ENCODE measurements around the gene GPER1.
"Not testable (repeated sequence)": the region's sequence is repeated elsewhere in the genome, so short reads cannot be mapped to it uniquely, and the experiment has no call there.

GPER1 gene

DNA sequence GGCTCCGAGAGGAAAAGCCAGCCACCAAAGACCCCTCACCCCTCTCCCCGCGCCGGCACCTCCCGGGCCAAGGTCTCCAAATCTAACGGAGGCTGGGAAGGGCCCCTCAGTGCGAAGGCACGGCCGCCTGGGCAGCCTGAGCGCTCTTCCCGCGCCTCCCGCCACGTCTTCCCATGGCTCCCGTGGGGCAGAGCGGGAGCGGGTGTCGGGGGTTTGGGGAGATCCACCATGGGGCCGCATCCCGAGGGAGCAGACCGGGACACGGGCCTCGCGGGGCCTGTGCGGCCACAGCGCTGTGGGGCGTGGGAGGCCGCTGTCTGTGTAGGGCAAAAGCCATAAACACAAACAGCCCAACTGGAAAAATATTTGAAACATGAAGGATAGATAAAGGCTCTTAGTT is 22.4 kb downstream of the GPER1 start:
- Histone ChIP-seq H3K9me3 (ENCODE audit: control insufficient read depth, low read length) (no peaks in the 10 kb centered on the region), H3K27me3 (replicated peaks; ENCODE audit: control insufficient read depth, insufficient read depth, low read length) (no peaks in the 10 kb centered on the region), H3K4me1 (ENCODE audit: control insufficient read depth, insufficient read depth, low read length) (no peaks in the 10 kb centered on the region), H3K9ac (ENCODE audit: low read length) (no peak overlapping the region), H3K4me3 (ENCODE audit: low read length) (no peak overlapping the region), H3K36me3 (ENCODE audit: control insufficient read depth, insufficient read depth, low read length, severe bottlenecking) (no peaks in the 10 kb centered on the region)
- DNase-seq (ENCODE audit: low read depth) = no peak

GRCh38 chr7:1111156-1111555 is 23.2 kb downstream of the GPER1 start:
- H3K36me3 ChIP-seq (ENCODE audit: control insufficient read depth, insufficient read depth, low read length, severe bottlenecking) = no peaks in the 10 kb centered on the region
- no peaks in the 10 kb centered on the region for H3K27me3 ChIP-seq (replicated peaks; ENCODE audit: control insufficient read depth, insufficient read depth, low read length)
- no peak for DNase-seq (ENCODE audit: low read depth)
- H3K9me3 ChIP-seq (ENCODE audit: control insufficient read depth, low read length) = no peaks in the 10 kb centered on the region
- no peak overlapping the region for H3K4me3 ChIP-seq (ENCODE audit: low read length)
- H3K4me1 ChIP-seq (ENCODE audit: control insufficient read depth, insufficient read depth, low read length) = no peaks in the 10 kb centered on the region
- H3K9ac ChIP-seq (ENCODE audit: low read length) = no peak overlapping the region

DNA sequence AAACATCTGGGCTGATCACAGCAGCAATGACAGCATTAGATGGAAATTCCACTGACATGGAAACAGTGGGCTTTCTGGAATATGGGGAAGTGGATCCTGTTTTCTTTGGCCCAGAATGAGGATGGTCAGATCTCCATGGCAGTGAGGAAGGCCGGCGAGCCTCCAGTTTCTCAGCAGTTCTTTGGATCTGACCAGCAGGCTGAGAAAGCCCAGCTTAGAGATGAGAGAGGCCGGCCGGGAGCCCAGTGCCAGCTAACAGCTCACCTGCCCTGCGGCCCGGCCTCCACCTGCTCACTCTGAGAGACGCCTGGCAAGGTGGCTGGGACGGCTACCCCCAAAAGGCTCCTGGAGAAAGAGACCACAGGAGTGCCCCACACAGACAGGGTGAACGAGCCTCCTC is 24.2 kb downstream of the GPER1 start:
- H3K4me3 ChIP-seq (ENCODE audit: low read length) = no peak overlapping the region
- no peaks in the 10 kb centered on the region for H3K27me3 ChIP-seq (replicated peaks; ENCODE audit: control insufficient read depth, insufficient read depth, low read length)
- DNase-seq (ENCODE audit: low read depth) = no peak
- H3K9ac ChIP-seq (ENCODE audit: low read length) = no peak overlapping the region
- no peaks in the 10 kb centered on the region for H3K36me3 ChIP-seq (ENCODE audit: control insufficient read depth, insufficient read depth, low read length, severe bottlenecking)
- H3K9me3 ChIP-seq (ENCODE audit: control insufficient read depth, low read length) = no peaks in the 10 kb centered on the region
- no peaks in the 10 kb centered on the region for H3K4me1 ChIP-seq (ENCODE audit: control insufficient read depth, insufficient read depth, low read length)

- Histone ChIP-seq H3K4me1 (ENCODE audit: control insufficient read depth, insufficient read depth, low read length) (no peaks in the 10 kb centered on the region), H3K4me3 (ENCODE audit: low read length) (no peak overlapping the region), H3K36me3 (ENCODE audit: control insufficient read depth, insufficient read depth, low read length, severe bottlenecking) (no peaks in the 10 kb centered on the region), H3K9ac (ENCODE audit: low read length) (no peak overlapping the region), H3K9me3 (ENCODE audit: control insufficient read depth, low read length) (no peaks in the 10 kb centered on the region), H3K27me3 (replicated peaks; ENCODE audit: control insufficient read depth, insufficient read depth, low read length) (no peaks in the 10 kb centered on the region)
- DNase-seq (ENCODE audit: low read depth) = no peak
Observed at GRCh38 chr7:1112625-1113547, 25.0 kb downstream of the GPER1 start.

GRCh38 chr7:1113548-1113885 is 25.6 kb downstream of the GPER1 start:
- H3K27me3 ChIP-seq (replicated peaks; ENCODE audit: control insufficient read depth, insufficient read depth, low read length) = no peaks in the 10 kb centered on the region
- no peak overlapping the region for H3K4me3 ChIP-seq (ENCODE audit: low read length)
- no peaks in the 10 kb centered on the region for H3K36me3 ChIP-seq (ENCODE audit: control insufficient read depth, insufficient read depth, low read length, severe bottlenecking)
- DNase-seq (ENCODE audit: low read depth) = no peak
- no peak overlapping the region for H3K9ac ChIP-seq (ENCODE audit: low read length)
- no peaks in the 10 kb centered on the region for H3K9me3 ChIP-seq (ENCODE audit: control insufficient read depth, low read length)
- no peaks in the 10 kb centered on the region for H3K4me1 ChIP-seq (ENCODE audit: control insufficient read depth, insufficient read depth, low read length)

GRCh38 chr7:1114088-1114487 is 26.2 kb downstream of the GPER1 start:
- Histone ChIP-seq H3K36me3 (ENCODE audit: control insufficient read depth, insufficient read depth, low read length, severe bottlenecking) (no peaks in the 10 kb centered on the region), H3K9me3 (ENCODE audit: control insufficient read depth, low read length) (no peaks in the 10 kb centered on the region), H3K4me3 (ENCODE audit: low read length) (no peak overlapping the region), H3K27me3 (replicated peaks; ENCODE audit: control insufficient read depth, insufficient read depth, low read length) (no peaks in the 10 kb centered on the region), H3K4me1 (ENCODE audit: control insufficient read depth, insufficient read depth, low read length) (no peaks in the 10 kb centered on the region), H3K9ac (ENCODE audit: low read length) (no peak overlapping the region)
- DNase-seq (ENCODE audit: low read depth) = no peak

- H3K9me3 ChIP-seq (ENCODE audit: control insufficient read depth, low read length) = no peaks in the 10 kb centered on the region
- no peak for DNase-seq (ENCODE audit: low read depth)
- no peak overlapping the region for H3K9ac ChIP-seq (ENCODE audit: low read length)
- H3K4me3 ChIP-seq (ENCODE audit: low read length) = no peak overlapping the region
- H3K36me3 ChIP-seq (ENCODE audit: control insufficient read depth, insufficient read depth, low read length, severe bottlenecking) = no peaks in the 10 kb centered on the region
- H3K4me1 ChIP-seq (ENCODE audit: control insufficient read depth, insufficient read depth, low read length) = no peaks in the 10 kb centered on the region
- no peaks in the 10 kb centered on the region for H3K27me3 ChIP-seq (replicated peaks; ENCODE audit: control insufficient read depth, insufficient read depth, low read length)
Observed at GRCh38 chr7:1114505-1114904, 26.6 kb downstream of the GPER1 start.

- not testable (repeated sequence) for DNase-seq (ENCODE audit: low read depth); H3K36me3 ChIP-seq (ENCODE audit: control insufficient read depth, insufficient read depth, low read length, severe bottlenecking); H3K9ac ChIP-seq (ENCODE audit: low read length); H3K27me3 ChIP-seq (replicated peaks; ENCODE audit: control insufficient read depth, insufficient read depth, low read length); H3K9me3 ChIP-seq (ENCODE audit: control insufficient read depth, low read length); H3K4me1 ChIP-seq (ENCODE audit: control insufficient read depth, insufficient read depth, low read length); H3K4me3 ChIP-seq (ENCODE audit: low read length)
Observed at GRCh38 chr7:1115171-1116045, 27.5 kb downstream of the GPER1 start.

GRCh38 chr7:1116383-1117008 is 28.6 kb downstream of the GPER1 start:
- H3K4me1 ChIP-seq (ENCODE audit: control insufficient read depth, insufficient read depth, low read length); DNase-seq (ENCODE audit: low read depth); H3K27me3 ChIP-seq (replicated peaks; ENCODE audit: control insufficient read depth, insufficient read depth, low read length); H3K9ac ChIP-seq (ENCODE audit: low read length); H3K36me3 ChIP-seq (ENCODE audit: control insufficient read depth, insufficient read depth, low read length, severe bottlenecking); H3K4me3 ChIP-seq (ENCODE audit: low read length); H3K9me3 ChIP-seq (ENCODE audit: control insufficient read depth, low read length): not testable (repeated sequence)

GRCh38 chr7:1117321-1117928 is 29.5 kb downstream of the GPER1 start:
- H3K27me3 ChIP-seq (replicated peaks; ENCODE audit: control insufficient read depth, insufficient read depth, low read length) = no peaks in the 10 kb centered on the region
- no peak overlapping the region for H3K4me3 ChIP-seq (ENCODE audit: low read length)
- no peaks in the 10 kb centered on the region for H3K9me3 ChIP-seq (ENCODE audit: control insufficient read depth, low read length)
- DNase-seq (ENCODE audit: low read depth) = no peak
- H3K4me1 ChIP-seq (ENCODE audit: control insufficient read depth, insufficient read depth, low read length) = peaks cover 3% of the 10 kb centered on the region
- no peaks in the 10 kb centered on the region for H3K36me3 ChIP-seq (ENCODE audit: control insufficient read depth, insufficient read depth, low read length, severe bottlenecking)
- no peak overlapping the region for H3K9ac ChIP-seq (ENCODE audit: low read length)

GRCh38 chr7:1119201-1119600 is 31.3 kb downstream of the GPER1 start:
- H3K36me3 ChIP-seq (ENCODE audit: control insufficient read depth, insufficient read depth, low read length, severe bottlenecking) = no peaks in the 10 kb centered on the region

More at GRCh38 chr7:1119201-1119600, 31.3 kb downstream of the GPER1 start:
- H3K4me3 ChIP-seq (ENCODE audit: low read length) = no peak overlapping the region
- peaks cover 19% of the 10 kb centered on the region for H3K4me1 ChIP-seq (ENCODE audit: control insufficient read depth, insufficient read depth, low read length)
- H3K9me3 ChIP-seq (ENCODE audit: control insufficient read depth, low read length) = no peaks in the 10 kb centered on the region
- no peak overlapping the region for H3K9ac ChIP-seq (ENCODE audit: low read length)
- no peaks in the 10 kb centered on the region for H3K27me3 ChIP-seq (replicated peaks; ENCODE audit: control insufficient read depth, insufficient read depth, low read length)
- no peak for DNase-seq (ENCODE audit: low read depth)

All from adipocyte (in vitro differentiated cells).